NCI-H2171 treated with DMSO at 0.1 percent for 48 hours (cell line): ENCODE results near the gene METTL17.
"Not testable (repeated sequence)": the region's sequence is repeated elsewhere in the genome, so short reads cannot be mapped to it uniquely, and the experiment has no call there.

Source experiments
- DNase-seq: peaks from one replicate; lab custom pipeline; 2025; lab: John Stamatoyannopoulos, UW

The METTL17 gene

GRCh38 chr14:21024585-21025370, 35.0 kb downstream of the METTL17 start, which contains the start of gene NDRG2:
Gene NDRG2, minus strand, starts transcription at chr14:21025061. Its CDS starts 1,746 bp downstream, at chr14:21023315.
- DNase-seq: peak; percentile 80

GRCh38 chr14:21025371-21026273, 35.8 kb downstream of the METTL17 start:
- peak; percentile 61 for DNase-seq

GRCh38 chr14:21026274-21026987, 36.7 kb downstream of the METTL17 start:
- no peak for DNase-seq

GRCh38 chr14:21026988-21027315, 37.2 kb downstream of the METTL17 start:
- DNase-seq: no peak

GRCh38 chr14:21029917-21030316, 40.1 kb downstream of the METTL17 start, which contains the start of gene TPPP2:
Gene TPPP2, plus strand, starts transcription at chr14:21030217. Its CDS starts 365 bp downstream, at chr14:21030582.
- DNase-seq: no peak

- no peak for DNase-seq
Observed at GRCh38 chr14:21030531-21030930, 40.8 kb downstream of the METTL17 start.

- DNase-seq: no peak
Observed at GRCh38 chr14:21032326-21033132, 42.7 kb downstream of the METTL17 start.

GRCh38 chr14:21033133-21033698, 43.4 kb downstream of the METTL17 start:
- no peak for DNase-seq

GRCh38 chr14:21034707-21035106, 44.9 kb downstream of the METTL17 start, which contains the start of gene RNASE13:
Gene RNASE13, minus strand, starts transcription at chr14:21034807. Its CDS starts 519 bp downstream, at chr14:21034288.
- DNase-seq: no peak

GRCh38 chr14:21036751-21037150, 47.0 kb downstream of the METTL17 start:
- DNase-seq: no peak

- DNase-seq: no peak
Observed at GRCh38 chr14:21037156-21037555, 47.4 kb downstream of the METTL17 start.

- DNase-seq: peak; percentile 82
Observed at GRCh38 chr14:21038441-21039422, 49.0 kb downstream of the METTL17 start.

GRCh38 chr14:21039585-21040369, 50.0 kb downstream of the METTL17 start:
- DNase-seq: peak; percentile 76

GRCh38 chr14:21040370-21040925, 50.7 kb downstream of the METTL17 start:
- DNase-seq: no peak

- DNase-seq: not testable (repeated sequence)
Observed at GRCh38 chr14:21040941-21041340, 51.2 kb downstream of the METTL17 start.

GRCh38 chr14:21041676-21042433, 52.1 kb downstream of the METTL17 start, which contains the start of gene RNASE7:
Gene RNASE7, plus strand, starts transcription at chr14:21042362. Its CDS starts 631 bp downstream, at chr14:21042993.
- DNase-seq: no peak

GRCh38 chr14:21042918-21043317, 53.1 kb downstream of the METTL17 start:
- DNase-seq: no peak
